OCI-LY7 (cell line): ENCODE data around the gene IP6K2.

ENCODE experiments used
- EZH2phosphoT487 ChIP-seq: fragments of 200-600 bp; sonication (generic); IDR thresholded peaks from 2 replicates; pipeline ENCODE4 v1.6.1; 2018; ENCODE audit warnings: low read depth, borderline replicate concordance, mild to moderate bottlenecking, mixed run types, antibody characterized with exemption, low read length, moderate library complexity, mixed read lengths
- TF ChIP-seq, protein P1 (sequence below): fragments of 200-600 bp; sonication (generic); conservative IDR thresholded peaks from 2 replicates; pipeline ENCODE4 v1.5.1; 2014; ENCODE audit warnings: mild to moderate bottlenecking, antibody characterized with exemption, low read length, moderate library complexity, mixed read lengths

GRCh38 chr3:48747706-48748105, 30.7 kb upstream of the IP6K2 start:
- TF ChIP-seq, protein P1, sequence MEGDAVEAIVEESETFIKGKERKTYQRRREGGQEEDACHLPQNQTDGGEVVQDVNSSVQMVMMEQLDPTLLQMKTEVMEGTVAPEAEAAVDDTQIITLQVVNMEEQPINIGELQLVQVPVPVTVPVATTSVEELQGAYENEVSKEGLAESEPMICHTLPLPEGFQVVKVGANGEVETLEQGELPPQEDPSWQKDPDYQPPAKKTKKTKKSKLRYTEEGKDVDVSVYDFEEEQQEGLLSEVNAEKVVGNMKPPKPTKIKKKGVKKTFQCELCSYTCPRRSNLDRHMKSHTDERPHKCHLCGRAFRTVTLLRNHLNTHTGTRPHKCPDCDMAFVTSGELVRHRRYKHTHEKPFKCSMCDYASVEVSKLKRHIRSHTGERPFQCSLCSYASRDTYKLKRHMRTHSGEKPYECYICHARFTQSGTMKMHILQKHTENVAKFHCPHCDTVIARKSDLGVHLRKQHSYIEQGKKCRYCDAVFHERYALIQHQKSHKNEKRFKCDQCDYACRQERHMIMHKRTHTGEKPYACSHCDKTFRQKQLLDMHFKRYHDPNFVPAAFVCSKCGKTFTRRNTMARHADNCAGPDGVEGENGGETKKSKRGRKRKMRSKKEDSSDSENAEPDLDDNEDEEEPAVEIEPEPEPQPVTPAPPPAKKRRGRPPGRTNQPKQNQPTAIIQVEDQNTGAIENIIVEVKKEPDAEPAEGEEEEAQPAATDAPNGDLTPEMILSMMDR = no peak
- no peak for TF ChIP-seq EZH2phosphoT487
